ENCODE data around the gene HPD.
"Not testable (repeated sequence)": the region's sequence is repeated elsewhere in the genome, so short reads cannot be mapped to it uniquely, and the experiment has no call there.

HPD gene

DNA sequence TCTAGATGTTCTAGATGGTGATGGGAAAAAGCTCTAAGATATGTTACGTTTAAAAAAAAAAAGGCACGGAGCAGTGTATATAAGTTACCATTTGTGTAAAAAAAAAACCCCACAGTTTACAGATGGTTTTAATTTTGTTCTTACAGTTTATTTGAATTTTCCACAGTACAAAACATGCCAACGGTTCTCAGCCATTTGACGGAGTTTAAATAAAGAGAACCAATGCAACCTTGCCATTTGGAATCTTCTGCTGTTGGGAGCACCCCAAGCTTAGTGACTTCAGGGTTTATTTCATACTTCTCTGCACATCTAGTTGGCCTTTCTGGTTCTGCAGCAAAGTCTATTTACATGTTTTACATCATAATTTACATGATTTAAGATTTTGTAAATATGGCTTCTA is 7.7 kb upstream of the HPD start:
- H3K9me3 ChIP-seq: no peaks in the 10 kb centered on the region
- H3K4me3 ChIP-seq (ENCODE audit: low read depth, low read length): no peak overlapping the region
- TF ChIP-seq, protein P1, sequence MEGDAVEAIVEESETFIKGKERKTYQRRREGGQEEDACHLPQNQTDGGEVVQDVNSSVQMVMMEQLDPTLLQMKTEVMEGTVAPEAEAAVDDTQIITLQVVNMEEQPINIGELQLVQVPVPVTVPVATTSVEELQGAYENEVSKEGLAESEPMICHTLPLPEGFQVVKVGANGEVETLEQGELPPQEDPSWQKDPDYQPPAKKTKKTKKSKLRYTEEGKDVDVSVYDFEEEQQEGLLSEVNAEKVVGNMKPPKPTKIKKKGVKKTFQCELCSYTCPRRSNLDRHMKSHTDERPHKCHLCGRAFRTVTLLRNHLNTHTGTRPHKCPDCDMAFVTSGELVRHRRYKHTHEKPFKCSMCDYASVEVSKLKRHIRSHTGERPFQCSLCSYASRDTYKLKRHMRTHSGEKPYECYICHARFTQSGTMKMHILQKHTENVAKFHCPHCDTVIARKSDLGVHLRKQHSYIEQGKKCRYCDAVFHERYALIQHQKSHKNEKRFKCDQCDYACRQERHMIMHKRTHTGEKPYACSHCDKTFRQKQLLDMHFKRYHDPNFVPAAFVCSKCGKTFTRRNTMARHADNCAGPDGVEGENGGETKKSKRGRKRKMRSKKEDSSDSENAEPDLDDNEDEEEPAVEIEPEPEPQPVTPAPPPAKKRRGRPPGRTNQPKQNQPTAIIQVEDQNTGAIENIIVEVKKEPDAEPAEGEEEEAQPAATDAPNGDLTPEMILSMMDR (IDR thresholded peaks at IDR 0.05; ENCODE audit: low read depth, low read length): no peak
- DNase-seq: no peak
- no peaks in the 10 kb centered on the region for H3K27me3 ChIP-seq
- H3K36me3 ChIP-seq: no peaks in the 10 kb centered on the region
- peaks cover 6% of the 10 kb centered on the region; the same call in 1 of the 2 replicates for H3K4me1 ChIP-seq

DNA sequence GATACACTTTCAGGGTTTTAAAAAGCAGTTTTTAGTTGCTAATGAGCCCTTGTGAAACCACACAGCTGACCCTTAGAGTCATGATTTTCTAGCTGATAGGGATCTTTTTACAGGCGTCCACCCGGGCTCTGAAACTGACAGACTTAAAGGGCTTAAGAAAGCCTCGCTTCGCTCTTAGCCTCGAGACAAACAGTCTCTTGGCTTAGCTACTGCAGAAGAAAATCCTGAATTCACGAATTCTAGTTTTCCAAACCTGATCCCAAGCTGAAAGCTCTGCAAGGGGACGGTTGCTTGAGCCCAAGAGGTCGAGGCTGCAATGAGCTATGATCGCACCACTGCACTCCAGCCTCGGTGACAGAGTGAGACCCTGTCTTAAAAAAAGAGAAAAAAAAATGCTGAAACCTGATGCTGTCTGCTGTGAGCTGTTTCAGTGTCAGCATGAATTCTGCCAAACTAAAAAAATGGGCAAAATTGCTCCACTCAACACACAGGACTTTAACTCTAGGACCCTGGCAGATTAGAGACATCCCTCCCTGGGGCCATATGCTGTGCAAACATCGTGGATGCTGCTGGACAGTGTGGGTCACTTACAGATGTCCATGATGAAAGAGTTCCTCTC is 3.1 kb upstream of the HPD start:
- Histone ChIP-seq H3K27me3 (no peaks in the 10 kb centered on the region), H3K9me3 (no peaks in the 10 kb centered on the region), H3K4me1 (peaks cover 6% of the 10 kb centered on the region; the same call in 1 of the 2 replicates), H3K4me3 (ENCODE audit: low read depth, low read length) (no peak overlapping the region), H3K36me3 (no peaks in the 10 kb centered on the region)
- no peak for DNase-seq
- TF ChIP-seq, protein P1 (IDR thresholded peaks at IDR 0.05; ENCODE audit: low read depth, low read length): no peak

DNA sequence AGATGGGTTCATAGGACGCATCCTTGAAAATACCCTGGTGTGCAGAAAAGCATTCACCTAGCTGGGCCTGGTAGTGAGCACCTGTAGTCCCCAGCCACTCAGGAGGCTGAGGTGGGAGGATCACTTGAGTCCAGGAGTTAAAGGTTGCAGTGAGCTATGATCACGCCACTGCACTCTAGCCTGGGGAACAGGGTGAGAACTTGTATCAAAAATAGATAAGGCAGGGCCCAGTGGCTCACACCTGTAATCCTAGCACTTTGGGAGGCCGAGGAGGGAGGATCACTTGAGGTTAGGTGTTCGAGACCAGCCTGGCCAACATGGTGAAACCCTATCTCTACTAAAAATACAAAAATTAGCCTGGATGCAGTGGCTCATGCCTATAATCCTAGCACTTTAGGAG is 2.0 kb upstream of the HPD start:
- H3K36me3 ChIP-seq; H3K4me1 ChIP-seq; DNase-seq; H3K9me3 ChIP-seq; H3K4me3 ChIP-seq (ENCODE audit: low read depth, low read length); H3K27me3 ChIP-seq: not testable (repeated sequence)

DNA sequence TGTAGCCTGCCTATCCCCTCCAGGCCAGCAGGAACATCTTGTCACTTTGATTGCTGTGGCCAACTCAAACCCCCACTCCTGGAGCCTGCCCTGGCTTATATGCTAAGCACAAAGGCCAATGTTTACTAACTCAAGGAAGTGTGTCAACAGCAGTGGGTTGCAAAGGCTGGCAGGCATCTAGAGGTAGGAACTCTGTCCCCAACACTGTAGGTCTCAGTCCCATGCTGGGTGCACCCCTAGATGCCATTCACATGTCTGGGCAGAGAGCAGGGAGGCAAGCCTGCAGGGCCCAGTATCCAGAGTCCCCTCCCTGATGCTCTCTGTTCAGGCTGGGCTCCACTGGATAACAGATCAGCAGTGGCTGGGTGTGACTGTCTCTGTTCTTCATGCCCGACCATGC is 1.6 kb upstream of the HPD start:
- Histone ChIP-seq H3K27me3 (no peaks in the 10 kb centered on the region), H3K36me3 (no peaks in the 10 kb centered on the region), H3K4me1 (peaks cover 6% of the 10 kb centered on the region; the same call in 1 of the 2 replicates), H3K4me3 (ENCODE audit: low read depth, low read length) (no peak overlapping the region), H3K9me3 (no peaks in the 10 kb centered on the region)
- TF ChIP-seq, protein P1 (IDR thresholded peaks at IDR 0.05; ENCODE audit: low read depth, low read length): no peak
- DNase-seq: no peak

DNA sequence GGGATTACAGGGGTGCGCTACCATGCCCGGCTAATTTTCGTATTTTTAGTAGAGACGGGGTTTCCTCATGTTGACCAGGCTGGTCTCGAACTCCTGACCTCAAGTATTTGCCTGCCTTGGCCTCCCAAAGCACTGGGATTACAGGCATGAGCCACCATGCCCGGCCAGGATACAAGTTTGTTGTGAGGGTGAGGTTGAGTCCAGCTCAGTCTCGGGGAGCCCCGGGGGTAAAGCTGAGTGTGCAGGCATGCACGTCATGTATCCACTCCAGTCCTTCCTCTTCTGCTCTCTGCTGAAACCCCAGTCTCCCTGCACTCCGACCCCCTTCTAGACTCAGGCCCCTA is 369 bp downstream of the HPD start:
- Histone ChIP-seq H3K4me1 (peaks cover 6% of the 10 kb centered on the region; the same call in 1 of the 2 replicates), H3K36me3 (no peaks in the 10 kb centered on the region)
- TF ChIP-seq, protein P1 (IDR thresholded peaks at IDR 0.05; ENCODE audit: low read depth, low read length): no peak

DNA sequence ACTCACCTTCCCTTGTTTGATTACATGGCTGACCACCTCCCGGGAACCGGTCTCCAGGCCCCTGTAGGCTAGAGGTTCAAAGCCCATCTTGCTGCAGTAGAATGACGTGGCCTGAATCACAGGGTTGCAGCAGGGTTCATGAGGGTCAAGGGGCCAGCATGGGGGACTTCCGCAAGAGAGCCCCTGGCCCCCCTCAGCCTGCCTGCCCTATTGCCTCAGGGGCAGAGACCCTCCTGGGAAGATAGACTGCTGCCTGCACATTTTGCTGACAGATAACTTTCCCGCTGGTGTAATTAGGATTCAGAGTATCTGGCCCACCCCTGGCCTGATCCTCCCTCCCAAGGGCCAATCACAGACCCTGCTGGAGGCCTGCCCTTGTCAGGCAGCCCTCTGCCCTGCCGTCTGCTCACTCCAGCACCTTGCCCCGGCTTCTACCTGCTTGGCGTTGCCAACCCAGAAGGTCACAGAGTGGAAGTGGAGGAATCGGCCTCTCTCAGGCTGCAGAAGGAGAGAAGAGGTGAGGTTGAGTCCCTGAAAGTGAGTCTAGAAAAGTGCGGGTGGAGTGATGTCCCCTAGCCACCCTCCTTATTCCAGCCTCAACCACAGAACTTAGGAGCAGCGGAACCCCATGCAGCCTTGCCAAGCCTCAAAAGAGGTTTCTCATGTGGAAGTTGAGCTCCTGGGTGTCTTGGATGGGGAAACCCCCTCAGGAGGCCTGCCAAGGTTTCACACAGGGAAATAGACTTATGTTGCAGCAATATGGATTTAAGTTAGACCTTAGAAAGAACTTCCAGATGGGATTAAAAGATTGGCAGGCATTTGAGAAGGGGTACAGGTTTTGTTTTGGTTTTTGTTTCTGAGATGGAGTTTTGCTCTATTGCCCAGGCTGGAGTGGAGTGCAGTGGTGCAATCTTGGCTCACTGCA is 1.1 kb downstream of the HPD start:
- Histone ChIP-seq H3K36me3 (no peaks in the 10 kb centered on the region), H3K4me1 (peaks cover 6% of the 10 kb centered on the region; the same call in 1 of the 2 replicates), H3K4me3 (ENCODE audit: low read depth, low read length) (no peak overlapping the region), H3K27me3 (0 out of 2 replicates have a peak, but pooled peaks cover 3% of the 10 kb centered on the region), H3K9me3 (no peaks in the 10 kb centered on the region)
- no peak for DNase-seq
- TF ChIP-seq, protein P1 (IDR thresholded peaks at IDR 0.05; ENCODE audit: low read depth, low read length): no peak

More for the DNA sequence above, 369 bp downstream of the HPD start:
- Histone ChIP-seq H3K27me3 (0 out of 2 replicates have a peak, but pooled peaks cover 3% of the 10 kb centered on the region), H3K9me3 (no peaks in the 10 kb centered on the region), H3K4me3 (ENCODE audit: low read depth, low read length) (no peak overlapping the region)
- DNase-seq: no peak

DNA sequence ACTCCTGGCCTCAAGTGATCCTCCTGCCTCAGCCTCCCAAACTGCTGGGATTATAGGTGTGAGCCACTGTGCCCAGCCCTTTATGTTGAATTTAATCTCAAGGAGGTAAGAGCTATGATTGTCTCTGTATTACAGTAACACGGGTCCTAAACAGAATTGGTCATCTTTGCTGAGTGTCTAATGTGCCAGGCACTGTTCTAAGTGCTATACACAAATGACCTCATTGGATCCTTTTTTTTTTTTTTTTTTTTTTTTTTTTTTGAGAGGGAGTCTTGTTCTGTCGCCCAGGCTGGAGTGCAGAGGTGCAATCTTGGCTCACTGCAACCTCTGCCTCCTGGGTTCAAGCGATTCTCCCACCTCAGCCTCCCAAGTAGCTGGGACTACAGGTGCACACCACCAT is 6.3 kb downstream of the HPD start:
- H3K4me1 ChIP-seq; H3K4me3 ChIP-seq (ENCODE audit: low read depth, low read length); H3K9me3 ChIP-seq; H3K27me3 ChIP-seq; DNase-seq; H3K36me3 ChIP-seq: not testable (repeated sequence)
